ENCODE results near the gene GPSM1.

GPSM1 gene

DNA sequence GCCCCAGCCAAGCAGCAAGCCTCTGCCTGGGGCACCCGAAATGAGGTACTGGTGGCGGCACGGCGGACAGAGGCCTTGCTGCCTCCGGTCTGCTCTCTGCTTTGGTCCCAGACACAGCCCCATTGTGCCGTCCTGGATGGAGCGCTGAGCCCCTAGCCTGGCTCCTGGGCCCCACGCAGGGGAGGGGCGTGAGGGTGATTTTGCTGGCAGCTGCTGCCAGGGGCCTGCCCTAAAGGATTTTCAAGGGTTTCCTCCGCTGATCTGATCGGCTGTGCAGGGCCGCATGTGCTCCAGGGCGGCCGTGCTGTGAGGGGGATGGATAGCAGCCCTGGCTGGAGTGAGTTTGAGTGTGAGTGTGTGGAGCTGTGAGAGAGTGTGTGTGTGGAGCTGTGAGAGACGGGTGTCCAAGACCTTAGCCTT, 1.3 kb downstream of the GPSM1 start:
- Histone ChIP-seq H3K9me3 (ENCODE audit: control extremely low read depth in 1 of 5, control insufficient read depth in 4 of 5, insufficient read depth in 2 of 5, low read depth in 1 of 5, low read length in 4 of 5) (no peaks in the 10 kb centered on the region), H3K27ac (ENCODE audit: insufficient read depth in 1 of 2, low read depth in 1 of 2, low read length in 2 of 2, poor library complexity in 1 of 2, severe bottlenecking in 2 of 2) (peak overlapping the region; percentile 75 to 85), H3K27me3 (replicated peaks in 2 of 5; ENCODE audit: control insufficient read depth in 4 of 5, insufficient read depth in 5 of 5, low read length in 4 of 5) (no peaks in the 10 kb centered on the region), H3K4me1 (ENCODE audit: control extremely low read depth in 1 of 4, control insufficient read depth in 4 of 4, insufficient read depth in 4 of 4, low read length in 3 of 4) (peaks cover 0 to 64% (median 55%) of the 10 kb centered on the region in 4 experiments), H3K4me3 (ENCODE audit: control insufficient read depth in 1 of 7, extremely low read depth in 1 of 7, insufficient read depth in 4 of 7, low read depth in 2 of 7, low read length in 6 of 7) (peak overlapping the region; percentile 32 to 88 (median 76)), H3K36me3 (ENCODE audit: control insufficient read depth in 4 of 4, insufficient read depth in 4 of 4, low read length in 3 of 4) (peaks cover 0 to 17% (median 6%) of the 10 kb centered on the region in 4 experiments)
- peak in 2 of 3 donors; percentile 23 to 43 for DNase-seq
- ChIA-PET POLR2A (interaction anchor here (0.8 kb wide), 2 partner anchors 10 to 44 kb away, joined by 3 read pairs; no protein-coding TSS in a partner anchor), CTCF (interaction anchor here (1.0 to 9.6 kb wide), 4 partner anchors 9 to 158 kb away, joined by 3 to 101 read pairs (median 6); no protein-coding TSS in a partner anchor)
- 3% methylated on average over 15 of the region's 15 CpGs for WGBS (ENCODE audit: insufficient coverage)

DNA sequence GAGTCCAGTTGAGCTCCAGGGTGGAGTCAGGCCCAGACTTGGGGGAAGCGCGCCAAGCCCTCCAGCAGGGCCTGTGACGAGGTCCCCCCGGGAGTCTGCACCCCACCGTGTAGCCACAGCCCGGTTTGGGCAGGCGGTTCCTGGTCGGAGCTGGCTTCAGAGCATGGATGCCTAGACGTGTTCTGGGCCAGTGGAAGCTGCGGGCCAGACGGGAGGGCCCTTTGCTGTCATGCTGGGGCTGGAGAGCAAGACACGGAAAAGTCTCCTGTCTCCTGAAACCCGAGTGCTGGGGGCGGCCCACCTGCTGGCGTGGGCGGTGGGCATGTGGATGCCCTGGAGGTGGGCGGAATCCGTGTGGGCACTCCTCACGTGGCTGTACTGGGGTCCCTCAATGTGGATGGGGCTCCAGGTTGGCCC, 1.9 kb downstream of the GPSM1 start:
- CTCF ChIA-PET, result interaction anchor here (1.0 to 9.6 kb wide), 3 partner anchors 8 to 157 kb away, joined by 3 to 101 read pairs (median 8); no protein-coding TSS in a partner anchor
- H3K4me3 ChIP-seq (ENCODE audit: control insufficient read depth in 1 of 7, extremely low read depth in 1 of 7, insufficient read depth in 4 of 7, low read depth in 2 of 7, low read length in 6 of 7), result peak overlapping the region; percentile 32 to 88 (median 76)
- DNase-seq, result no peak
- H3K27ac ChIP-seq (ENCODE audit: insufficient read depth in 1 of 2, low read depth in 1 of 2, low read length in 2 of 2, poor library complexity in 1 of 2, severe bottlenecking in 2 of 2), result peak overlapping the region; percentile 75 to 85
- POLR2A ChIA-PET, result interaction anchor here (0.8 kb wide), 2 partner anchors 9 to 44 kb away, joined by 3 read pairs; no protein-coding TSS in a partner anchor
- no peaks in the 10 kb centered on the region for H3K9me3 ChIP-seq (ENCODE audit: control extremely low read depth in 1 of 5, control insufficient read depth in 4 of 5, insufficient read depth in 2 of 5, low read depth in 1 of 5, low read length in 4 of 5)
- peaks cover 0 to 58% (median 49%) of the 10 kb centered on the region in 4 experiments for H3K4me1 ChIP-seq (ENCODE audit: control extremely low read depth in 1 of 4, control insufficient read depth in 4 of 4, insufficient read depth in 4 of 4, low read length in 3 of 4)
- WGBS (ENCODE audit: insufficient coverage), result 94% methylated on average over 15 of the region's 19 CpGs
- peaks cover 0 to 21% (median 6%) of the 10 kb centered on the region in 4 experiments for H3K36me3 ChIP-seq (ENCODE audit: control insufficient read depth in 4 of 4, insufficient read depth in 4 of 4, low read length in 3 of 4)
- H3K27me3 ChIP-seq (replicated peaks in 2 of 5; ENCODE audit: control insufficient read depth in 4 of 5, insufficient read depth in 5 of 5, low read length in 4 of 5), result no peaks in the 10 kb centered on the region

DNA sequence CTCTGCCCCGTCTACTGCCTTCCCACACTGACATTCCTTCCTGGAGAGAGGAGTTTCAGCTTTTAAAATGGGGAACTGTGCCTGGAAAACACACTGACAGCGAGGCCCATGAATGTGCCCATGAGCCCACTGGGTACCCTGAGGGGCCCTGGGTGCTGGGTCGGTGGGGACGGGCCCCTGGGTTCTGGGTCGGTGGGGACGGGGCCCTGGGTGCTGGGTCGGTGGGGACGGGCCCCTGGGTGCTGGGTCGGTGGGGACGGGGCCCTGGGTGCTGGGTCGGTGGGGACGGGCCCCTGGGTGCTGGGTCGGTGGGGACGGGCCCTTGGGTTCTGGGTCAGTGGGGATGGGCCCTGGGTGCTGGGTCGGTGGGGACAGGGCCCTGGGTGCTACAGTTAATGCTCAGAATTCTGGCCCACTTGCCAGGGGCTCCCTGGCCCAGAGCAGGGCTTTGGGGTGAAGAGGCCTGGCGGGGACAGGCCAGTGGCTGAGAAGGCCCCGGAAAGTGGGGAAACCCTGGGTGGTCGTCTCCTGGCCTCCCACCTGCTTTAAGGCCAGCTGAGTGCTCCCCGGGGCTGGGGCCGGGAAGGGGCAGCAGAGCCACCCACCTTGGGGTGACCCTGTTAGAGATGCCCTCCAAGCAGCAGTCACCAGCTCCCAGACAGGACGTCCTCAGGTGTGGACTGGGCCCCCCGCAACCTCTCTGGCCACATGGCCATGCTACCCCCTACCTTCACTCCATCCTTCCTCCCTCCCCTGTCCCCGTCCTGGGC, 2.5 kb downstream of the GPSM1 start:
- ChIA-PET POLR2A (no interaction called here), CTCF (interaction anchor here (2.2 to 9.6 kb wide), 2 partner anchors 8 to 17 kb away, joined by 8 to 101 read pairs; no protein-coding TSS in a partner anchor)
- peak overlapping the region in 1 of 2 experiments; percentile 85 for H3K27ac ChIP-seq (ENCODE audit: insufficient read depth in 1 of 2, low read depth in 1 of 2, low read length in 2 of 2, poor library complexity in 1 of 2, severe bottlenecking in 2 of 2)
- H3K4me3 ChIP-seq (ENCODE audit: control insufficient read depth in 1 of 7, extremely low read depth in 1 of 7, insufficient read depth in 4 of 7, low read depth in 2 of 7, low read length in 6 of 7), result peak overlapping the region in 3 of 7 experiments; percentile 76 to 86 (median 81)
- H3K36me3 ChIP-seq (ENCODE audit: control insufficient read depth in 4 of 4, insufficient read depth in 4 of 4, low read length in 3 of 4), result peaks cover 0 to 27% (median 10%) of the 10 kb centered on the region in 4 experiments
- no peaks in the 10 kb centered on the region for H3K9me3 ChIP-seq (ENCODE audit: control extremely low read depth in 1 of 5, control insufficient read depth in 4 of 5, insufficient read depth in 2 of 5, low read depth in 1 of 5, low read length in 4 of 5)
- H3K4me1 ChIP-seq (ENCODE audit: control extremely low read depth in 1 of 4, control insufficient read depth in 4 of 4, insufficient read depth in 4 of 4, low read length in 3 of 4), result peaks cover 0 to 52% (median 43%) of the 10 kb centered on the region in 4 experiments
- no peak for DNase-seq
- WGBS (ENCODE audit: insufficient coverage), result 94% methylated on average over 21 of the region's 23 CpGs
- H3K27me3 ChIP-seq (replicated peaks in 2 of 5; ENCODE audit: control insufficient read depth in 4 of 5, insufficient read depth in 5 of 5, low read length in 4 of 5), result no peaks in the 10 kb centered on the region

DNA sequence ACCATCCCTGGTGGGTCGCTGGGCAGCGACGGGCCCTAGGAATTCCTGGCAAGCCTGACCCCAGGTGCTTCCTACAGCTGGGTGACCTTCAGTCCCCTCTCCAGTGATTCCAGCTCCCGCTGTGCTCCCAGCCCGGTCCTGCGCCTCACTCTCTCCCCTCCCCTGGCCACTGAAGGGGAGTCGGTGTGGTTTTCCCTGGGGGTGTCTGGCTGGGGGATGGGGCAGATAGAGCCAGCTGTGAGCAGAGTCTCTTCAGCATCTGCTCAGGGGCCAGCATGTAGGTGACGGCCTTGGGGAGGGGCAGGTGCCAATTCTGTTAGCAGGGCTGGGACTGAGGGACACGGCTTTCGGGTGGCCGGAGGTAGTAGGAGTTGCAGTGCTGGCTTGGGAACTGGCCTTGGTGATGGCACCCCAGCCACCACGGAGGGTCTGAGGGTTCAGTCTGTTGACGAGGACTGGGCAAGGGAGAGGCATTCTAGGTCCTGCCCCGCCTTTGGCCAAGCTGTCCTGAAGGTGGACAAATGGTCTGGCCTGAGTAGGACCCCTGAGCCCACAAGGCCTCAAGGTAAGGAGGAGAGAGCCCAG, 3.2 kb downstream of the GPSM1 start:
- H3K27ac ChIP-seq (ENCODE audit: insufficient read depth in 1 of 2, low read depth in 1 of 2, low read length in 2 of 2, poor library complexity in 1 of 2, severe bottlenecking in 2 of 2), result peak overlapping the region in 1 of 2 experiments; percentile 85
- no peak for DNase-seq
- ChIA-PET CTCF (interaction anchor here (0.8 to 1.7 kb wide), 2 partner anchors 18 to 22 kb away, joined by 3 to 4 read pairs; no protein-coding TSS in a partner anchor), POLR2A (no interaction called here)
- 91% methylated on average over 10 of the region's 14 CpGs for WGBS (ENCODE audit: insufficient coverage)
- no peak overlapping the region for H3K4me3 ChIP-seq (ENCODE audit: control insufficient read depth in 1 of 7, extremely low read depth in 1 of 7, insufficient read depth in 4 of 7, low read depth in 2 of 7, low read length in 6 of 7)
- no peaks in the 10 kb centered on the region for H3K27me3 ChIP-seq (replicated peaks in 2 of 5; ENCODE audit: control insufficient read depth in 4 of 5, insufficient read depth in 5 of 5, low read length in 4 of 5)
- peaks cover 0 to 34% (median 15%) of the 10 kb centered on the region in 4 experiments for H3K36me3 ChIP-seq (ENCODE audit: control insufficient read depth in 4 of 4, insufficient read depth in 4 of 4, low read length in 3 of 4)
- H3K9me3 ChIP-seq (ENCODE audit: control extremely low read depth in 1 of 5, control insufficient read depth in 4 of 5, insufficient read depth in 2 of 5, low read depth in 1 of 5, low read length in 4 of 5), result no peaks in the 10 kb centered on the region
- H3K4me1 ChIP-seq (ENCODE audit: control extremely low read depth in 1 of 4, control insufficient read depth in 4 of 4, insufficient read depth in 4 of 4, low read length in 3 of 4), result peaks cover 0 to 45% (median 36%) of the 10 kb centered on the region in 4 experiments

DNA sequence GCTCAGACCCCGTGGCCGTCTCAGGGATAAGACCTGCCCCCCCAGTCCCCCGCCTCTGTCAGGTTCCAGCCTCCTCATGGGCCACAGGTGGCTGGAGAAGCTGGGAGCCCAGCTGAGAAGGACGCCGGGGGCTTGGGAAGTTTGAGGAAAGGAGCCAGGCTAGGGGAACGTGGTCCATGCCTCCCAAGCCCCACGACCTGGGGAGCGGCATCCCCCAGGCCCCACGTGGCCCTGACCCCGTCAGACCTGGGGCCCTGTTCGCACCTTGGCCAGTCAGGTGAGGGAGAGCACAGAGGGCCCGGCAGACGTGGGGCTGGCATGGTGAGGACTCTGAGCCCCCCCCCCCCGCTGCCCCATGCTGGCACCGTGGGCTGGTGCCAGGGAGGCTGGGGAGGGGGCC, 3.7 kb downstream of the GPSM1 start:
- Histone ChIP-seq H3K27ac (ENCODE audit: insufficient read depth in 1 of 2, low read depth in 1 of 2, low read length in 2 of 2, poor library complexity in 1 of 2, severe bottlenecking in 2 of 2) (peak overlapping the region in 1 of 2 experiments; percentile 85), H3K4me1 (ENCODE audit: control extremely low read depth in 1 of 4, control insufficient read depth in 4 of 4, insufficient read depth in 4 of 4, low read length in 3 of 4) (peaks cover 0 to 40% (median 31%) of the 10 kb centered on the region in 4 experiments), H3K36me3 (ENCODE audit: control insufficient read depth in 4 of 4, insufficient read depth in 4 of 4, low read length in 3 of 4) (peaks cover 0 to 39% (median 16%) of the 10 kb centered on the region in 4 experiments), H3K4me3 (ENCODE audit: control insufficient read depth in 1 of 7, extremely low read depth in 1 of 7, insufficient read depth in 4 of 7, low read depth in 2 of 7, low read length in 6 of 7) (no peak overlapping the region), H3K27me3 (replicated peaks in 2 of 5; ENCODE audit: control insufficient read depth in 4 of 5, insufficient read depth in 5 of 5, low read length in 4 of 5) (no peaks in the 10 kb centered on the region), H3K9me3 (ENCODE audit: control extremely low read depth in 1 of 5, control insufficient read depth in 4 of 5, insufficient read depth in 2 of 5, low read depth in 1 of 5, low read length in 4 of 5) (no peaks in the 10 kb centered on the region)
- 97% methylated on average over 11 of the region's 15 CpGs for WGBS (ENCODE audit: insufficient coverage)
- ChIA-PET CTCF (interaction anchor here (0.8 to 1.7 kb wide), 2 partner anchors 18 to 22 kb away, joined by 3 to 4 read pairs; no protein-coding TSS in a partner anchor), POLR2A (no interaction called here)
- no peak for DNase-seq

DNA sequence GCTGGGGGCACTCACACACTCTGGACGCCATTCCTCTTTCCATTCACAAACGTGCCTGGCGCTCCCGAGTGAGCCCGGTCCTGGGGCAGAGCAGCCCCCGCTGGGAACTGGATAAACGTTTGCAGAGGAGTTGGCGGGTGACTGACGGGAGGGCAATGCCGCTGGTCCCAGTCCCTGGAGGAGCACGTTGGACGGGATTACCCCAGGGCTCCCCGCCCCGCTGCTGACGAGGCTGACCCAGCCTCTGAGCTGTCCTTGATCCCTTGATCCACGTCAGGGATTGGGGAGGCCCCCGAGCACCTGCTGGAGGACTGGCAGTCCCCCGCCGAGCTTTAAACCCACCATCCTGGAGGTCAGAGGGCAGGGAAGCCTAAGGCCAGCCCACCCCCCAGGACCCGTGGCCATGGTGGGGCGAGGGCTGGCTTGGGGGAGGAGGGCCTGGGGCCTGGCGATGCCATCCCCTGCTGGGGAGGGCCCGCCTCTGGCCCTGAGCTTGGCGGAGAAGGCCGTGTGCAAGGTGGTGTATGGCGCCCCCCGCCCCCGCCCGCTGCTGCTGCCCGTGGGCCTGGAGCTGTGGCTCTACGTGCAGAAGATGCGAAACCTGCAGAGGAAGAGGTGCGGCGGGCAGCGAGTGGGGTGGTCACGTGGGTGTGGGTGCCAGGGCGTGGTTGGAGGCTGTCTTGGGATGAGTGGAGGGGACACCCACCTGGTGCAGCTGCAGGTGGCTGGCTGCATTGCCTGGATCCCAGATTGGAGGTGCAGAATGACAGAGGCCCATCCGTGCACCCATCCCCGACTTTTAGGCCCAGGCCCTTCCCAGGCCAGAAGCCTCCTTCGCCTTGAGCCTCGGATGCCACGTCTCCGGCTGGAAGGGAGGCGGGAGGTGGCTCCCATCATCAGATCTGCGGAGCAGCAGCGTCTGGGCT, 4.5 kb downstream of the GPSM1 start:
- POLR2A ChIA-PET, result no interaction called here
- H3K4me3 ChIP-seq (ENCODE audit: control insufficient read depth in 1 of 7, extremely low read depth in 1 of 7, insufficient read depth in 4 of 7, low read depth in 2 of 7, low read length in 6 of 7), result no peak overlapping the region
- CTCF ChIA-PET, result interaction anchor here (0.8 to 1.7 kb wide), 2 partner anchors 19 to 23 kb away, joined by 3 to 4 read pairs; no protein-coding TSS in a partner anchor
- H3K36me3 ChIP-seq (ENCODE audit: control insufficient read depth in 4 of 4, insufficient read depth in 4 of 4, low read length in 3 of 4), result peaks cover 0 to 47% (median 22%) of the 10 kb centered on the region in 4 experiments
- H3K27me3 ChIP-seq (replicated peaks in 2 of 5; ENCODE audit: control insufficient read depth in 4 of 5, insufficient read depth in 5 of 5, low read length in 4 of 5), result no peaks in the 10 kb centered on the region
- peaks cover 0 to 32% (median 23%) of the 10 kb centered on the region in 4 experiments for H3K4me1 ChIP-seq (ENCODE audit: control extremely low read depth in 1 of 4, control insufficient read depth in 4 of 4, insufficient read depth in 4 of 4, low read length in 3 of 4)
- H3K27ac ChIP-seq (ENCODE audit: insufficient read depth in 1 of 2, low read depth in 1 of 2, low read length in 2 of 2, poor library complexity in 1 of 2, severe bottlenecking in 2 of 2), result peak overlapping the region in 1 of 2 experiments; percentile 25
- DNase-seq, result no peak
- WGBS (ENCODE audit: insufficient coverage), result 92% methylated on average over 39 of the region's 46 CpGs
- H3K9me3 ChIP-seq (ENCODE audit: control extremely low read depth in 1 of 5, control insufficient read depth in 4 of 5, insufficient read depth in 2 of 5, low read depth in 1 of 5, low read length in 4 of 5), result no peaks in the 10 kb centered on the region
